ENCODE data around the gene PHLPP1. TPM values are rescaled to one million over a fixed set of nuclear protein-coding genes. Genes with fewer than 3 reads are reported as not detected.

Gene PHLPP1
- total RNA-seq, 4 donors from 2014 or later: 5.5 to 9.7 (median 8.0) TPM

GRCh38 chr18:62964432-62964831 is 249.1 kb downstream of the PHLPP1 start:
- ATAC-seq: no peak
- Histone ChIP-seq H3K4me3 (no peak overlapping the region), H3K9me3 (no peaks in the 10 kb centered on the region), H3K4me1 (no peaks in the 10 kb centered on the region), H3K36me3 (peaks cover 0 to 10% of the 10 kb centered on the region in 2 donors), H3K27me3 (no peaks in the 10 kb centered on the region), H3K27ac (no peak overlapping the region)
- intact Hi-C loops (cut with DNase I; ENCODE audit: low total_unique reads): no loop called here
- DNase-seq: no peak
- in situ Hi-C loops (cut with MboI; ENCODE audit: low sequenced_read_pairs in 4 of 4): no loop called here
- TF ChIP-seq CTCF (IDR thresholded peaks at IDR 0.05 in 4 of 5, conservative IDR thresholded peaks at IDR 0.05 in 1 of 5) (no peak), POLR2A (IDR thresholded peaks at IDR 0.05) (no peak)

- no peak overlapping the region for H3K27ac ChIP-seq
- no peaks in the 10 kb centered on the region for H3K9me3 ChIP-seq
- in situ Hi-C loops (cut with MboI; ENCODE audit: low sequenced_read_pairs in 4 of 4) (no loop called here), intact Hi-C loops (cut with DNase I; ENCODE audit: low total_unique reads) (no loop called here)
- DNase-seq: no peak
- H3K4me3 ChIP-seq: no peak overlapping the region
- TF ChIP-seq POLR2A (IDR thresholded peaks at IDR 0.05) (no peak), CTCF (IDR thresholded peaks at IDR 0.05 in 4 of 5, conservative IDR thresholded peaks at IDR 0.05 in 1 of 5) (no peak)
- no peaks in the 10 kb centered on the region for H3K27me3 ChIP-seq
- no peaks in the 10 kb centered on the region for H3K4me1 ChIP-seq
- peaks cover 0 to 10% of the 10 kb centered on the region in 2 donors for H3K36me3 ChIP-seq
- no peak for ATAC-seq
Measured at GRCh38 chr18:62967089-62967488, 251.7 kb downstream of the PHLPP1 start.

- no peaks in the 10 kb centered on the region for H3K9me3 ChIP-seq
- DNase-seq (no peak), ATAC-seq (no peak)
- in situ Hi-C loops (cut with MboI; ENCODE audit: low sequenced_read_pairs in 4 of 4) (no loop called here), intact Hi-C loops (cut with DNase I; ENCODE audit: low total_unique reads) (no loop called here)
- TF ChIP-seq POLR2A (IDR thresholded peaks at IDR 0.05): no peak
- no peak for TF ChIP-seq CTCF (IDR thresholded peaks at IDR 0.05 in 4 of 5, conservative IDR thresholded peaks at IDR 0.05 in 1 of 5)
- H3K27ac ChIP-seq: no peak overlapping the region
- peaks cover 0 to 8% of the 10 kb centered on the region in 2 donors for H3K36me3 ChIP-seq
- no peaks in the 10 kb centered on the region for H3K27me3 ChIP-seq
- H3K4me3 ChIP-seq: no peak overlapping the region
- H3K4me1 ChIP-seq: no peaks in the 10 kb centered on the region
Measured at GRCh38 chr18:62973689-62974088, 258.3 kb downstream of the PHLPP1 start.

- ATAC-seq (no peak), DNase-seq (no peak)
- H3K4me1 ChIP-seq: no peaks in the 10 kb centered on the region
- no peak for TF ChIP-seq POLR2A (IDR thresholded peaks at IDR 0.05)
- no peak for TF ChIP-seq CTCF (IDR thresholded peaks at IDR 0.05 in 4 of 5, conservative IDR thresholded peaks at IDR 0.05 in 1 of 5)
- intact Hi-C loops (cut with DNase I; ENCODE audit: low total_unique reads) (no loop called here), in situ Hi-C loops (cut with MboI; ENCODE audit: low sequenced_read_pairs in 4 of 4) (no loop called here)
- H3K27ac ChIP-seq: no peak overlapping the region
- H3K9me3 ChIP-seq: no peaks in the 10 kb centered on the region
- no peaks in the 10 kb centered on the region for H3K27me3 ChIP-seq
- H3K4me3 ChIP-seq: no peak overlapping the region
- H3K36me3 ChIP-seq: peaks cover 0 to 9% of the 10 kb centered on the region in 2 donors
Measured at GRCh38 chr18:62974388-62974787, 259.0 kb downstream of the PHLPP1 start.

All from gastrocnemius medialis (tissue), 4 donors.